GM19240 (cell line): ENCODE results near the gene CD80.
"Not testable (repeated sequence)": the region's sequence is repeated elsewhere in the genome, so short reads cannot be mapped to it uniquely, and the experiment has no call there.

Experiments used
- DNase-seq: peaks from one replicate; pipeline ENCODE4 v3.0.0; 2011; ENCODE audit warnings: low spot score; ENCODE audit not compliant: insufficient read length

CD80 gene, protein sequence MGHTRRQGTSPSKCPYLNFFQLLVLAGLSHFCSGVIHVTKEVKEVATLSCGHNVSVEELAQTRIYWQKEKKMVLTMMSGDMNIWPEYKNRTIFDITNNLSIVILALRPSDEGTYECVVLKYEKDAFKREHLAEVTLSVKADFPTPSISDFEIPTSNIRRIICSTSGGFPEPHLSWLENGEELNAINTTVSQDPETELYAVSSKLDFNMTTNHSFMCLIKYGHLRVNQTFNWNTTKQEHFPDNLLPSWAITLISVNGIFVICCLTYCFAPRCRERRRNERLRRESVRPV

DNA sequence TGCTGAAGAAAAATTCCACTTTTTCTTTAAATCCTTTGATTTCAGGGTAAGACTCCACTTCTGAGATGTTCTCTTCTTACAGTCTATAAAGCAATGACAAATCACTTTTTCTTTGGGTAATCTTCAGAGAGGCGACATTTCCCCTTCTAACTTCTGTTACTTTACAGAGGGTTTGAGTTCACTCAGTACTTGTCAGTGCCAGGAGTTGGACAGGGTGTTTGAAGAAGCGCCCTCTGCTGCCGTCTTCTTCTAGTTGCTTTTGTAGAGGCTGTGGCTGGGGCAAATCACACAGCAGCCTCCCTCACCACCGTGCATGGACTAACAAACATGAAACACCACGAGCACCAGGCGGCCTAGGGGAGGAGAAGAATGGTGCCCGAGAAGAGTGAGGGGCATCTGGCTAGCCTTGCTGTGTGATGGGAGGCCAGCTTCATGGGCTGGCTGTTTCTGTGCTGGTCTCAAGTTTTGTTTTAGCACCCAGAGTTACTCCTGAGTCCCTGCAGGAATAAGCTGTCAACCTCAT lies at the start of gene CD80:
CD80 (minus strand) TSS at position 174 of the 523 bp plus-strand sequence. CDS start 1,886 bp downstream, outside the sequence.
- no peak for DNase-seq

DNA sequence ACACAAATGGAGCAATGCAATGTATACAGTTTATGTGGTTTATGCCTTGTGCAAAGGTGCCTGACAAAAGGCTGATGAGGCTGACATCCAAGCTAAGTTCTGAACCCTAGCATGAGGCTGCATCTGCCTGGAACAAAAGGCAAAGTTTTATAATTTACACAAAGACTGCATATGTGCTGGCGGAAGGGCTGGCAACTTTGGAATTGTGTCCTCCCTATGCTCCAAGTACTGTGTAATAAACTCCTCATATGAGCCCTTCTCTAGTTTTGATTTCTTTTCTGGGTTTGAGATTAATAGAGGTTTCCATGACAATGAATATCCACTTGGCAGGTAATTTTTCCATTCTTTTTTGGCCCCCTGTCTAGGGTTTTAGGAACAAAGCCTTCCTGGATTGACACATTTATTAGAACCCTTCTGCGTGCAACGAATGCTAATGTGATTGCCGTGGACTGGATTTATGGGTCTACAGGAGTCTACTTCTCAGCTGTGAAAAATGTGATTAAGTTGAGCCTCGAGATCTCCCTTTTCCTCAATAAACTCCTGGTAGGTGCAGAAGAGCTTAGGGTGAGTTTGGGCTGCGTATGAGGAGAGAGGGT lies 49.1 kb upstream of the CD80 start:
- DNase-seq: no peak

DNA sequence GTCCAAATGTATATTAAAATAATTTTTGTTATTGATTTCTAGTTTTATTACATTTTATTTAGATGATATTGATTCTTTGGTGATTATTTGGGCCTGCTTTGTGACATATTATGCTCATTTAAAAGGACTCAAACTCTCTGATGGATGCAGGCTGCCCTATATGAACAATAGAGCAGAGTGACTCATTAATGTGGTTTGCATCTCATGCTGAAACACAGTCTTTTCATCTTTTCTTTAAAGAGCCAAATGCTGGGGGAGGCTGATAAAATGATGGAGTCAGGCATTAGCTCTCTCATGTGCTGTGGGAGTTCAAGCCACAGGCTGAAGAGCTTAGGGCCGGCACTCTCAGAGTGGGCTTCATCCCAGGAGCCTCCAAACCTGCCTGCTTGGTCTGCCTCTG lies 45.5 kb upstream of the CD80 start:
- no peak for DNase-seq

DNA sequence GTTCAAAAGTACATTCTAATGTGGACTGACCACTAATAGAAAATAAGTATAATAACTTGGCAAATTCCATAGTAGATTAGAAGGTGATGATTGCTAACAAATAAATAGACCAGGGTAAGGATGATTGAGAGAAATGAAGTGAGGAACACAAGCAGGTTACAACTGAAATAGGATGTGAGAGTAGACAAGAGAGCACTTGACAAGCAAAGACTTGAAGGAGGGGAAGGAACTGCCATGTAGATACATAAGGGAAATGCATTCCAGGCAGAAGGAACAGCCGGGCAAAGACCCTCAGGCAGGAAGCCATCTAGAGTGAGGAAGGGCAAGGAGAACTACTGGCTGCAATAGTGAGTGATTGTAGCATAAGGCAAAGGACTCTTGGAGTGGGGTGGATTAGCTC lies 43.3 kb upstream of the CD80 start:
- no peak for DNase-seq

DNA sequence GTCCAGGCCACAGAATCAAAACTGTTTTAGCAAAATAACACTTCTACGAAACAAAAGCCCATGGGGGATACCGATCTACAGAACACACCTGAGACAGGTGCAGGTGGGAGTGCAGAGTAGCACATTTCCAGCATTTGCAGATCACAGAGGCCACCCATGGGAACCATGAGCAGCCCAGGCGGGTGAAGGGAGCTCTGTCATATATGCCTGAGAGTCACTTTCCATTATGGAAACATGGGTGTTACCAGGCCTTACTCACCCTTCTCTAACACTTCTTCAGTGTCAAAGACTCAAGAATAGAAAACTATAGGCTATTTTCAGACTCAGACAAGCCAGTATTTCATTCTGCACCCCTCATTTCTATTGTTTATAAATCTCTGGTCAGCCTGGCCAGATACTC lies 41.7 kb upstream of the CD80 start:
- no peak for DNase-seq

DNA sequence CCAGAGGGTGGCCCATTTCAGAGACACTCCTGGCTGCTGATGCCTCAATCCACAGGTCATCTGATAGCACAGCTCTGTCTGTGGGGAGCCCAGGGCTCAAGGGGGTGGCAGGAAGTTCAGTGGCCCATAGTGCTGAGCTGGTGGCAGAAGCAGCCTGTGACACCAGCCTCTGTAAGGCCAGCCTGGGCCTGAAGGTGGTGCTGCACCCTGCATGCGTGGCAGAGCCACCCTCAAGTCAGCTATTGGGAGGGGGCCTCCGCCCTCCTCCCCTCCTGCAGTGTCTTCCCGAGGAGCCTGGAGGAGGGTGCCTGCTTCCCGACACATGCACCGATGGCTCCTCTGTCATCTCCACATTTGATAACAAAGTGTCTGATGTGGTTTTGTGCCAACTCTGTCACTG lies 41.3 kb upstream of the CD80 start:
- peak; percentile 40 for DNase-seq

DNA sequence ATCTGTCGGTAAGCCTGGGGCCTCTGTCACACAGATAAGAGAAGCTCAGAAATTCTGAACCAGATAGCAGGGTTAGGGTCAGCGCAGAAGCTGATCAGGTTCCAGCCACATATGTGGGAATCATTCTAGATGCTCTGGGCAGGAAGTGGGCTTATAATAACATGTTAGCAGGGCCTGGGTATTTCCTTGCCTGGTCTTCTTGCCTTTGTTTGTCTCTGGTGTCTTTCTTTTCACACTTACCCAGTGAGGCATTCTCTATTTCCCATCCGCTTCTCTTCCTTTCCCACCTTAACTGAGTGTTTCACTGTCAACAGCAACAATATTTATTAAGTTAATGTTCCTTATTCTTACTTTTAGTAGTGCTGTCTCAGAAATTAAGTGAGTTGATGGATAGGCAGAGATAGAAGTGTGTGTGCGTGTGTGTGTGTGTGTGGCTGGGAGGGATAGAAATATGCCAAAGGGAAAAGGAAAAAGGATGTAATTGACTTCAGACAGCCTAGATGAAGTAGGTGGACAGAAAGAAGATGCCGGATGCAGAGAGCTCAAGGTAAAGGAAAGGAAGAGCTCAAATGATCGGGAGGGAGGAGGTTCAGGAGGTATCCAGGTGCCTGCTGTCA lies 40.3 kb upstream of the CD80 start:
- DNase-seq: no peak

DNA sequence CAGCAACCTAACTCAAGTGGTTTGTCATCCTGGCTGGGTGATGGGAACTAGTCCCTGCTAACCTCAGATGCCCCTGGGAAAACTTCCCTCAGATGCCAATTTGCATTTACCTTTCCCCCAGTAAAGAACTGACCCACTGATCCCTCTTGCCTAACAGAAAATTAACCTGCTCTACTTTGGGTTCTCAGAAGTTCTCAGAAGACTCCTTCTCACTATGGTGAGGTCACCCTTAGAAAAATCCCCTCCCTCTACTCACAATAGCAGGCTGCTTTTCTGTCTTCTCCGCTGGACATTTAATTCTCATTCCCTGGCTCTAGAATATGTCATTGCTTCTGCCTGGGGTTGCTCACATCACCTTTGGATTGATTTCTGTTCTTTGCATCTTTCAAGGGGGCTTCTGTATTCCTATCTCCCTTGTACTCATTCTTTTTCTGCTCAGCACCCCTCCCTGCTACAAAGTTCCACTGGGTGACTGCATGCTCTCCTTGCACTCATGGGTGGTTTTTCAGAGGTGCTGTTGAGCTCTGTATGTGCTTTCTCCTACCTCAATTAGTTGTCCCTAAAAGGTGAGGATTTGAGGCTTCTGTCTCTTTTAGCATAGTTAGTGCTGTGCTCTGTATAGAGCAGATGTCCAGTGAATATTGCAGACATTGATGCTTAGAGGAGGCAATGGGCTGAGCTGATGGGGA lies 39.1 kb upstream of the CD80 start:
- DNase-seq: no peak

DNA sequence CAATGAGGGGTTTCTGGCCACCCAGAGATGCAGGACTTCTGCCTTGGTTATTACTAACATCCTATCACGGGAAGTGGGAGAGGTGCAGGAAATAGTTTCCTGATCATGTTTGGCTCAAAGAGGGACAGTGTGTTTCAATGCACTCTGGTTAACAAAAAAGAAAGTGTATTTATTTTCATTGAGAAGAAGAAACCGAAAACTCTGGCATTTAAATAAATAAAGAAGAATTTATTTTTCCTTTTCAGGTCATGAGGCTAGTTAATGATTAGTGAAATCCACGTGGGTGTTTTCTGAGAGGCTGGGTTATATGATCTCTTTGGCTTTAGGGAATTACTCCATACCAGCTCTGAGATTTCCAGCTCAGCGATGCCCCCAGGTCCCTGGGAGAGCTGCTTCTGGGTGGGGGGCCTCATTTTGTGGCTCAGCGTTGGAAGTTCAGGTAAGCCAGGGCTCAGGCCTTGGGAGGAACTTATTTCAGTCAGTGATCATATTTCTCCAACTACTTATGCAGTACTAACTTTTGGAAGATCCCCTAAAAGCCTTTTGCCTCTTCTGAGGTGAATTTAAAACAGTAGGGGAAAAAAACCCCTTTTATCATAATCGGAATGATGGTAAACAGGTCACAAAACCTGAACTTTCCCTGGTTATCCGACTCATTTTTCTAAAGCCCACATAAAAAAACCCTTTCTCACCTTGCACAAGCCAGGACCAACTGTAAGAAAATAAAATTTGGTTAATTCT lies 38.3 kb upstream of the CD80 start, which contains the start of gene PLA1A:
PLA1A (plus strand) TSS at position 338 of the 741 bp plus-strand sequence; CDS start at position 367, 29 bp downstream.
- DNase-seq: no peak

DNA sequence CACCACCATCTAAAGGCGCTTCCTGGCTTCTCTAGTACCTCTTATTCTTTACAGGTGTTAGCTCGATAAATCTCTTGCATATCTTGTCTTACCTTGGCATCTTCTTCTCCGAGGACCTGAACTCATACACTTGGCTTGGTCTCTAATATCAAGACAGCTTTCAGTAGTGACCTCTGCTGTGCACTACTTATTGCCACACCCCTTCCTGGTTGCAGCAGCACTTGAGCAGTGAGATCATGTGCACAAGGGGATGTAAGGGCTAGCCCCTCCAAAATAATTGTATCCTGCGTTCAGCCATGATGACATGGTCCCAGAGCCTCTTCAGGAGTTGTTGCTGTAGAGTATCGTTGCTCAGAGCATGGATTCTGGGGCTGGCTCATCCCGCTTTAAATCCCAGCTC lies 37.0 kb upstream of the CD80 start:
- no peak for DNase-seq

DNA sequence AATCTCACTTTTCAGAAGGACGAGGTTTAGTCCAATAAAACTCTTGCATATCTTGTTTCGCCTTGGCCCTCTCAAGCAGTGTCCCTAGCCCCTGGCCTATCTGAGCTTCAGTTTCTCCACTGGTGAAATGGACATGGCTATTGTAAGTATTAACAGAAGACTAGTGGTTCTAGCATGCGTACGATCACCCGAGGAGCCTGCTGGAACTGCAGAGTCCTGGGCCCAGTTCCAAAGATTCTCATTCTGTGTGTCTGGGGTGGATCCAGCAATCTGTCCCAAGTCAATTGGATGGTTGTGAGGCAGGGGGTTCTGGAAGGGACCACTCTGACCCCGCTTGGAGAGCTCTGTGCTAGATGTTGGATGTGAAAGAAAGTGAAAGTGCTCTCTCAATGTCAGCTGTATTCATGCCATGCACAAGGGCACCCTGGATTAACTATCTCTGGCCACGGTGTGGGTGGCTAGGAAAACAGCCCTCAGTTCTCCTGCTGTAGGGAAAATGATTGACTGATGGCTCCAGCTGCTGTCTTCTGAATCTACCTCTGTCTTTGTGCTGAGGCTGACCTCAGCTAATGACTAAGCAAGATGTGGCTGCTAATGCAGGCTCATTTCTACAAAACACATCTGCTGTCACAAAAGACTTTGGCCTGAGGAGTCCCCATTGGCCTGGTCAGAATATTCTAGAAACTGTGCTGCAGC lies 36.4 kb upstream of the CD80 start:
- no peak for DNase-seq

DNA sequence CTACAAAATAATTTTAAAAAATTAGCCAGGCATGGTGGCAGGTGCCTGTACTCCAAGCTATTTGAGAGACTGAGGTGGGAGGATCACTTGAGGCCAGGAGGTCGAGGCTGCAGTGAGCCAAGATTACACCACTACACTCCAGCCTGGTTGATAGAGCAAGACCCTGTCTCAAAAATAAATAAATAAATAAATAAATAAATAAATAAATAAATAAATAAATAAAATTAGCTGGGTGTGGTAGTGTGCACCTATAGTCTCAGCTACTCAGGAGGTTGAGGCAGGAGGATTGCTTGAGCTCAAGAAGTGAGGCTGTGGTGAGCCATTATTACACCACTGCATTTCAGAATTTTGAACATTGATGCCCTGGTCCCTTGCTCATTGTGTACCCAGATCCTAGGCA lies 35.5 kb upstream of the CD80 start:
- not testable (repeated sequence) for DNase-seq

DNA sequence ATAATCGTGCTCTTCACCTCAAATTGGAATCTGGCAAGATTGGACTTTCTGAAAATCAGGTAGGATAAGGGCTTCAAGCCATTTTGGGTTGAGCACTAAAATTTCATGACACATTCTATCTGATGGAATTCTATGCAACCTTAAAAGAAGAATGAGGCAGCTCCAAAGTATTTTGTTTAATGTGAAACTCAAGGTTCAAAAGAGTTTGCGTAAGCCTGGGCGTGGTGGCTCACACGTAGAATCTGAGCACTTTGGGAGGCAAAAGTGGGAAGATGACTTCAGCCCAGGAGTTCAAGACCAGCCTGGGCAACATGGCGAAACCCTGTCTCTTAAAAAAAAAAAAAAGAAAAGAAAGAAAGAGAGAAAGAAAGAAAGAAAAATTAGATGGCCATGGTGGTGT lies 34.7 kb upstream of the CD80 start:
- DNase-seq: no peak

DNA sequence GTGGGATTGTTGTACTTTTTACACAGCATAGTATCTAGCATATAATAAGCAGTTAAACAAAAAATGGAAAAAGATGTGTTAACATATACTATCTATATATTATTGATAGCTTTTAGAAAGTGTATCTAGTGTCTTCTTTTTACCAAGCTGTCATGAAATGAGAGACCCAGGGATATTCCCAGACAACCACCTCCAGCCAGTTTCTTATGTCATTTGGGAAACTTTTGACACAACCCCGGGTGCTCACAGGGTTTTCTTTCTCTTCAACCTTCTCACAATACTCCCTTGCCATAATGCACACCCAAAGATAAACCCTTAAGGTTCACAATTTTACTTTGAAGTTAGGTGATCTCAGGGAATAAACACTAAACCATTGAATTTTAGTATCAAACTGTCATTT lies 33.4 kb upstream of the CD80 start:
- no peak for DNase-seq

DNA sequence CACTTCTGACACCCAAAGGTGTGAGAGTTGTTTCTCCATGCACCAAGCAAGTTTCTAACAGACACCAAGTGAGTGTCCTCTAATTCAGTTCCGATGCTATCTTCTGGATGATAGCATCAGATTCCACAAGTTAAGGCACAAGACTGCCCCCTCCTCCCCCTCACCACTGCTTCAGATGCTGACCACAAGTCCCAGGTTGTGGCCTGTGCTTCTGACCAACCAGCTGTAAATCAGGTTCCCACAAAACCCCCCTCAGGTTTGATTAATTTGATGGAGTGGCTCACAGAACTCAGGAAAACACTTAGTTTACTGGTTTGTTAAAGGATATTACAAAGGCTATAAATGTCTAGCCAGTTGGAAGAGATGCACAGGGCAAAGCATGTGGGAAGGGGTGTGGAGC lies 31.3 kb upstream of the CD80 start:
- DNase-seq: no peak

DNA sequence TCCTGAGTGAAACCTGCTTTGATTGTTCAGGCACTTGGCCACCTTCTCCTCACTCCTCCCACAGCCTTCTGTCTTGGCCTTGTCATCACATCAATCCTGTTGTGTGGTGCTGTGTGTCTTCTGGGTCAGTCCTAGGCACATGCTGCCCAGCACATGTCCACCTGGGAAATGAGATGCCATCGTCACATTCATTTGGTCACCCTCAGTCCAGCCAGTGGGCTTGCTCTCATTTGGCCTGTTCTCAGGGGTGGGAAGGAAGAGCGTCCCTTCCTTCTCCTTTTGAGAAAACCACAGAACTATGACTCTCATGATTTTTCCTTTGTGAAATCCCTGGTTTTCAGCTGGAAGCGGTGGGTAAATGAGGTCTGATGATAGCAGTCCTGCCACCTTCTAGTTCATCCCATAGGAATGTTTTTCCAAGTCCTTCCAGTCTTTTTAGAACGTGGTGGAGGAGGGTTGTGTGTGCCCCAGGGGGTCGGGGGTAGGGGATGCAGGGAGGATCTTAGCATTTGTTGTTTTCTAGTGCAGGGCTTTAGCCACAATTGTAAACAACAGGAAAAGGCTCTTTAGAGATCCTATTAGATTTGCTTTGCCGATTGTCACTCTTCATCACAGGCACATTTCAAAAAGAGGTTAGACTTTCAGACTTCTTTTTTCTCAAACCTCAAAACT lies 29.8 kb upstream of the CD80 start:
- DNase-seq: no peak

DNA sequence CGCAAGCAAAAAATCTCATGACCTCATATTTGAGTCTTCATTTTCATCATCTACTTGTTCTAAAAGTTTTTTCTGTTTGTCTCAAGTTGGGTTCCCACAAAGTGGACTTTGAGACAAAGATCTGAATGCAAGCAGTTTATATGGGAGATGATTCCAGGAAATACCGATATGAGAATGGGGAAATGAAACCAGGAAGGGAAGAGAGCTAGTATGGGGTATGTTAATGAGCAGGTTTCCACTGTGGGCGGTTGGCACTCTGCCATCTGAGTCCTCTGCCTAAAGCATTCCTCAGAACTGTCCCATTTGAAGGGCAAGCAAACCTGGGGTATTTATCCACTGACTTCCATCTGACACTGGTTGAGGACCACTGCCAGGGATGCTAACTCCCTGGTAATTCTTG lies 28.7 kb upstream of the CD80 start:
- DNase-seq: no peak

DNA sequence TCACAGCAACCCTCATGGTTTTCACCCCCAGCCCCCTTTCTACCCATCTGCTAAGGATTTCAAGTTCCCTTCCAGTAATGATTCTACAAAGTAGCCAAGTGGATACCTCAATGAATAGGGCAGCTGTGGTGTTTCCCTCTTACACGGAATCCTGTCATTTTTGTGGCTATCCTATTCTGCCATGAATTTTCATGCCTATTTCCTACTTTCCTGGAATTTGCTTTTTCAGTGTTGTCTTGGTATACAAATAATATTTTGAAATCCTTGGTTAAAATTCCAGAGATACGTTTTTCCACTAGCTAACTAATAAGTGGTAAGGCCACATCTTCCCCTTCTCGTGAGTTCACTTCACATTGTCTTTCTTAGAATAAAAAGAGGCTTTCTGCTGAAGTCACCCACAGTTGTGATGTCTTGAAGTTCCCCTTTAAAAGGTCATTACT lies 27.3 kb upstream of the CD80 start:
- no peak for DNase-seq

DNA sequence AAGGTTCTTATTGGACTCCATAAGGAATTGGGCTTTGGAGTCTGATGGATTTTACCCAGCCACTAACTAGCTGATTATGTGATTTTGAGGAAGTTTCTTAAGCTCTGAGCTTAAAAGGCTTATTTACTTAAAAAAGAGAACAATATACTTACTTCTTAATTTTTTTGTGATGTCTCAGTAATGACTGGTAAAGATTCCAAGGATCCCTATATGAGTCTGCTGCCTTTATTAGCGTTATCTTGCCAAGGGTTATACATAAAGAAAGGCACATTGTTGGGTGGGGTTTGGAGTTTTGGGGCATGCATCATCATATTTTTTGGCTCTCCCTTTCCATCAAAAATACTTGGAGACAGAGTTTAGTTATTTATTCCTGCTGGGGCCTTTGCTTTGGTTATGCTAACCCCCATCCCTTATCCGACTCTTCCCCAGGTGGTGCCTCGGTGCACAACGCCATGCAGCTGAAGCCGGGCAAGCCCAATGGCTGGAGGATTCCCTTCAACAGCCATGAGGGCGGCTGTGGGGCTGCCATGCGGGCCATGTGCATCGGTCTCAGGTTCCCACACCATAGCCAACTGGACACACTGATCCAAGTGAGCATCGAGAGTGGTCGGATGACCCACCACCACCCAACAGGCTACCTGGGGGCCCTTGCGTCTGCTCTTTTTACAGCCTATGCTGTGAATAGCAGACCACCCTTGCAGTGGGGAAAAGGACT lies 26.6 kb upstream of the CD80 start:
- no peak for DNase-seq
